ENCODE results near the gene ALG12. TPM values are rescaled to one million over a fixed set of nuclear protein-coding genes. Genes with fewer than 3 reads are reported as not detected.

ALG12 gene
- total and polyA plus RNA-seq, 2 experiments from 2014 or later = 18.7 to 23.3 TPM

DNA sequence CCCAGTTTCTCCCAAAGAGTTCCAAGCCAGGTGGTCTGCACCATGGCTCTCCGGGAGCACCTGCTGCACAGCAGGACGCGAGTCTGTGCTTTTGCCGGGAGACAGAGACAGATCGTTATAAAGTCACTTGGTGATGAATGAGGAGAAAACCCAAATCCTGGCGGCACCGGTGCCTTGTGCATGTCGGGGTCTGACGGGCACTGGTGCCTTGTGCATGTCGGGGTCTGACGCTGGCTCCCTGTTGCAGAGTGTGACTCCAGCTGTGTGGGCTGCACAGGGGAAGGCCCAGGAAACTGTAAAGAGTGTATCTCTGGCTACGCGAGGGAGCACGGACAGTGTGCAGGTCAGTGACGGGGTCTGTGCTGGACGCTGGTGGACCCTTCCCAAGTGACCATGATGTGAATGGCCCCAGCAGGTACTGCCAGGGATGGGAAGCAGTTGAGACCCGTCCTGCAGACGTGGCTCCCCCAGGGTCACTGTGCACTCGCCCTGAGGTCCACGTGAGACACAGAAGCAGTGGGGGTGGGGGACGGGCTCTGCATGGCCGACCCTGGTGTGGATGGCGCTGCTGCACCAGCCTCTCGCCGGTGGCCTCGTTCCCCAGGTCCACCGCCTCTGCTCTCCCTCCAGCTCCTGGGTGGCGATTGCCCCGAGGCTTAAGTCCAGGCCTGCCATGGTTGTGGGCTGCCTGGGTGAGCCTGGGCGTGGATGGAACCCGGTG lies 6.0 kb upstream of the ALG12 start:
- Mint-ChIP-seq H3K4me3 (no peak overlapping the region), H3K9me3 (no peaks in the 10 kb centered on the region), H3K27me3 (ENCODE audit: insufficient read depth, low read depth, poor library complexity) (peaks cover 10% of the 10 kb centered on the region), H3K27ac (no peak overlapping the region), H3K4me1 (peaks cover 19% of the 10 kb centered on the region), H3K36me3 (ENCODE audit: low read depth) (peaks cover 4% of the 10 kb centered on the region; the same call in 2 of the 3 replicates)
- Histone ChIP-seq H3K4me2 (no peak overlapping the region), H3K4me1 (ENCODE audit: insufficient read depth) (no peaks in the 10 kb centered on the region; the same call in 1 of the 2 replicates), H2AFZ (no peak overlapping the region), H3F3A (replicated peaks; ENCODE audit: low read depth) (no peaks in the 10 kb centered on the region; the same call in 1 of the 2 replicates), H3K79me2 (replicated peaks; ENCODE audit: insufficient read depth) (no peaks in the 10 kb centered on the region), H4K20me1 (replicated peaks; ENCODE audit: insufficient read depth) (no peaks in the 10 kb centered on the region), H3K27me3 (ENCODE audit: insufficient read depth) (no peaks in the 10 kb centered on the region), H3K36me3 (ENCODE audit: insufficient read depth) (no peaks in the 10 kb centered on the region), H3K9me2 (ENCODE audit: insufficient read depth) (no peaks in the 10 kb centered on the region), H3K4me3 (no peak overlapping the region), H3K27ac (ENCODE audit: low read depth) (no peak overlapping the region)
- DNase-seq (ENCODE audit: low spot score) = no peak
- TF ChIP-seq POLR2AphosphoS5 (IDR thresholded peaks at IDR 0.05; ENCODE audit: low read depth) (no peak), CREB1 (CRISPR knock-in tag; IDR thresholded peaks at IDR 0.05; ENCODE audit: low read depth) (no peak), JUNB (IDR thresholded peaks at IDR 0.05; ENCODE audit: unreplicated experiment) (no peak), STAT1 (IDR thresholded peaks at IDR 0.05; ENCODE audit: unreplicated experiment) (no peak)
- TF ChIP-seq, protein P1, sequence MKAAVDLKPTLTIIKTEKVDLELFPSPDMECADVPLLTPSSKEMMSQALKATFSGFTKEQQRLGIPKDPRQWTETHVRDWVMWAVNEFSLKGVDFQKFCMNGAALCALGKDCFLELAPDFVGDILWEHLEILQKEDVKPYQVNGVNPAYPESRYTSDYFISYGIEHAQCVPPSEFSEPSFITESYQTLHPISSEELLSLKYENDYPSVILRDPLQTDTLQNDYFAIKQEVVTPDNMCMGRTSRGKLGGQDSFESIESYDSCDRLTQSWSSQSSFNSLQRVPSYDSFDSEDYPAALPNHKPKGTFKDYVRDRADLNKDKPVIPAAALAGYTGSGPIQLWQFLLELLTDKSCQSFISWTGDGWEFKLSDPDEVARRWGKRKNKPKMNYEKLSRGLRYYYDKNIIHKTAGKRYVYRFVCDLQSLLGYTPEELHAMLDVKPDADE (IDR thresholded peaks at IDR 0.05) = no peak
- TF ChIP-seq, protein P2, sequence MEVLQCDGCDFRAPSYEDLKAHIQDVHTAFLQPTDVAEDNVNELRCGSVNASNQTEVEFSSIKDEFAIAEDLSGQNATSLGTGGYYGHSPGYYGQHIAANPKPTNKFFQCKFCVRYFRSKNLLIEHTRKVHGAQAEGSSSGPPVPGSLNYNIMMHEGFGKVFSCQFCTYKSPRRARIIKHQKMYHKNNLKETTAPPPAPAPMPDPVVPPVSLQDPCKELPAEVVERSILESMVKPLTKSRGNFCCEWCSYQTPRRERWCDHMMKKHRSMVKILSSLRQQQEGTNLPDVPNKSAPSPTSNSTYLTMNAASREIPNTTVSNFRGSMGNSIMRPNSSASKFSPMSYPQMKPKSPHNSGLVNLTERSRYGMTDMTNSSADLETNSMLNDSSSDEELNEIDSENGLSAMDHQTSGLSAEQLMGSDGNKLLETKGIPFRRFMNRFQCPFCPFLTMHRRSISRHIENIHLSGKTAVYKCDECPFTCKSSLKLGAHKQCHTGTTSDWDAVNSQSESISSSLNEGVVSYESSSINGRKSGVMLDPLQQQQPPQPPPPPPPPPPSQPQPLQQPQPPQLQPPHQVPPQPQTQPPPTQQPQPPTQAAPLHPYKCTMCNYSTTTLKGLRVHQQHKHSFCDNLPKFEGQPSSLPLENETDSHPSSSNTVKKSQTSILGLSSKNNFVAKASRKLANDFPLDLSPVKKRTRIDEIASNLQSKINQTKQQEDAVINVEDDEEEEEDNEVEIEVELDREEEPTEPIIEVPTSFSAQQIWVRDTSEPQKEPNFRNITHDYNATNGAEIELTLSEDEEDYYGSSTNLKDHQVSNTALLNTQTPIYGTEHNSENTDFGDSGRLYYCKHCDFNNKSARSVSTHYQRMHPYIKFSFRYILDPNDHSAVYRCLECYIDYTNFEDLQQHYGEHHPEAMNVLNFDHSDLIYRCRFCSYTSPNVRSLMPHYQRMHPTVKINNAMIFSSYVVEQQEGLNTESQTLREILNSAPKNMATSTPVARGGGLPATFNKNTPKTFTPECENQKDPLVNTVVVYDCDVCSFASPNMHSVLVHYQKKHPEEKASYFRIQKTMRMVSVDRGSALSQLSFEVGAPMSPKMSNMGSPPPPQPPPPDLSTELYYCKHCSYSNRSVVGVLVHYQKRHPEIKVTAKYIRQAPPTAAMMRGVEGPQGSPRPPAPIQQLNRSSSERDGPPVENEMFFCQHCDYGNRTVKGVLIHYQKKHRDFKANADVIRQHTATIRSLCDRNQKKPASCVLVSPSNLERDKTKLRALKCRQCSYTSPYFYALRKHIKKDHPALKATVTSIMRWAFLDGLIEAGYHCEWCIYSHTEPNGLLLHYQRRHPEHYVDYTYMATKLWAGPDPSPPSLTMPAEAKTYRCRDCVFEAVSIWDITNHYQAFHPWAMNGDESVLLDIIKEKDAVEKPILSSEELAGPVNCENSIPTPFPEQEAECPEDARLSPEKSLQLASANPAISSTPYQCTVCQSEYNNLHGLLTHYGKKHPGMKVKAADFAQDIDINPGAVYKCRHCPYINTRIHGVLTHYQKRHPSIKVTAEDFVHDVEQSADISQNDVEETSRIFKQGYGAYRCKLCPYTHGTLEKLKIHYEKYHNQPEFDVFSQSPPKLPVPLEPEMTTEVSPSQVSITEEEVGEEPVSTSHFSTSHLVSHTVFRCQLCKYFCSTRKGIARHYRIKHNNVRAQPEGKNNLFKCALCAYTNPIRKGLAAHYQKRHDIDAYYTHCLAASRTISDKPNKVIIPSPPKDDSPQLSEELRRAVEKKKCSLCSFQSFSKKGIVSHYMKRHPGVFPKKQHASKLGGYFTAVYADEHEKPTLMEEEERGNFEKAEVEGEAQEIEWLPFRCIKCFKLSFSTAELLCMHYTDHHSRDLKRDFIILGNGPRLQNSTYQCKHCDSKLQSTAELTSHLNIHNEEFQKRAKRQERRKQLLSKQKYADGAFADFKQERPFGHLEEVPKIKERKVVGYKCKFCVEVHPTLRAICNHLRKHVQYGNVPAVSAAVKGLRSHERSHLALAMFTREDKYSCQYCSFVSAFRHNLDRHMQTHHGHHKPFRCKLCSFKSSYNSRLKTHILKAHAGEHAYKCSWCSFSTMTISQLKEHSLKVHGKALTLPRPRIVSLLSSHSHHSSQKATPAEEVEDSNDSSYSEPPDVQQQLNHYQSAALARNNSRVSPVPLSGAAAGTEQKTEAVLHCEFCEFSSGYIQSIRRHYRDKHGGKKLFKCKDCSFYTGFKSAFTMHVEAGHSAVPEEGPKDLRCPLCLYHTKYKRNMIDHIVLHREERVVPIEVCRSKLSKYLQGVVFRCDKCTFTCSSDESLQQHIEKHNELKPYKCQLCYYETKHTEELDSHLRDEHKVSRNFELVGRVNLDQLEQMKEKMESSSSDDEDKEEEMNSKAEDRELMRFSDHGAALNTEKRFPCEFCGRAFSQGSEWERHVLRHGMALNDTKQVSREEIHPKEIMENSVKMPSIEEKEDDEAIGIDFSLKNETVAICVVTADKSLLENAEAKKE (CRISPR knock-in tag; IDR thresholded peaks at IDR 0.05) = no peak
- TF ChIP-seq, protein P3, sequence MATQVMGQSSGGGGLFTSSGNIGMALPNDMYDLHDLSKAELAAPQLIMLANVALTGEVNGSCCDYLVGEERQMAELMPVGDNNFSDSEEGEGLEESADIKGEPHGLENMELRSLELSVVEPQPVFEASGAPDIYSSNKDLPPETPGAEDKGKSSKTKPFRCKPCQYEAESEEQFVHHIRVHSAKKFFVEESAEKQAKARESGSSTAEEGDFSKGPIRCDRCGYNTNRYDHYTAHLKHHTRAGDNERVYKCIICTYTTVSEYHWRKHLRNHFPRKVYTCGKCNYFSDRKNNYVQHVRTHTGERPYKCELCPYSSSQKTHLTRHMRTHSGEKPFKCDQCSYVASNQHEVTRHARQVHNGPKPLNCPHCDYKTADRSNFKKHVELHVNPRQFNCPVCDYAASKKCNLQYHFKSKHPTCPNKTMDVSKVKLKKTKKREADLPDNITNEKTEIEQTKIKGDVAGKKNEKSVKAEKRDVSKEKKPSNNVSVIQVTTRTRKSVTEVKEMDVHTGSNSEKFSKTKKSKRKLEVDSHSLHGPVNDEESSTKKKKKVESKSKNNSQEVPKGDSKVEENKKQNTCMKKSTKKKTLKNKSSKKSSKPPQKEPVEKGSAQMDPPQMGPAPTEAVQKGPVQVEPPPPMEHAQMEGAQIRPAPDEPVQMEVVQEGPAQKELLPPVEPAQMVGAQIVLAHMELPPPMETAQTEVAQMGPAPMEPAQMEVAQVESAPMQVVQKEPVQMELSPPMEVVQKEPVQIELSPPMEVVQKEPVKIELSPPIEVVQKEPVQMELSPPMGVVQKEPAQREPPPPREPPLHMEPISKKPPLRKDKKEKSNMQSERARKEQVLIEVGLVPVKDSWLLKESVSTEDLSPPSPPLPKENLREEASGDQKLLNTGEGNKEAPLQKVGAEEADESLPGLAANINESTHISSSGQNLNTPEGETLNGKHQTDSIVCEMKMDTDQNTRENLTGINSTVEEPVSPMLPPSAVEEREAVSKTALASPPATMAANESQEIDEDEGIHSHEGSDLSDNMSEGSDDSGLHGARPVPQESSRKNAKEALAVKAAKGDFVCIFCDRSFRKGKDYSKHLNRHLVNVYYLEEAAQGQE (IDR thresholded peaks at IDR 0.05; ENCODE audit: unreplicated experiment) = no peak
- TF ChIP-seq, protein P4, sequence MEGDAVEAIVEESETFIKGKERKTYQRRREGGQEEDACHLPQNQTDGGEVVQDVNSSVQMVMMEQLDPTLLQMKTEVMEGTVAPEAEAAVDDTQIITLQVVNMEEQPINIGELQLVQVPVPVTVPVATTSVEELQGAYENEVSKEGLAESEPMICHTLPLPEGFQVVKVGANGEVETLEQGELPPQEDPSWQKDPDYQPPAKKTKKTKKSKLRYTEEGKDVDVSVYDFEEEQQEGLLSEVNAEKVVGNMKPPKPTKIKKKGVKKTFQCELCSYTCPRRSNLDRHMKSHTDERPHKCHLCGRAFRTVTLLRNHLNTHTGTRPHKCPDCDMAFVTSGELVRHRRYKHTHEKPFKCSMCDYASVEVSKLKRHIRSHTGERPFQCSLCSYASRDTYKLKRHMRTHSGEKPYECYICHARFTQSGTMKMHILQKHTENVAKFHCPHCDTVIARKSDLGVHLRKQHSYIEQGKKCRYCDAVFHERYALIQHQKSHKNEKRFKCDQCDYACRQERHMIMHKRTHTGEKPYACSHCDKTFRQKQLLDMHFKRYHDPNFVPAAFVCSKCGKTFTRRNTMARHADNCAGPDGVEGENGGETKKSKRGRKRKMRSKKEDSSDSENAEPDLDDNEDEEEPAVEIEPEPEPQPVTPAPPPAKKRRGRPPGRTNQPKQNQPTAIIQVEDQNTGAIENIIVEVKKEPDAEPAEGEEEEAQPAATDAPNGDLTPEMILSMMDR (conservative IDR thresholded peaks at IDR 0.05; ENCODE audit: low read depth in 2 of 2) = no peak
- ATAC-seq = no peak

Data from GM23338 (cell line).